Gastrocnemius medialis (tissue), 4 donors: ENCODE results near the gene ZNHIT1.

Experiments
- CTCF ChIP-seq, 5 experiments: fragments of 450-650 bp in 3 of 5; fragments of 200-600 bp in 2 of 5; sonication (generic) in 2 of 5; IDR thresholded peaks in 4 of 5; conservative IDR thresholded peaks in 1 of 5; 1 replicate in 4 of 5; 2 replicates in 1 of 5; pipeline ENCODE4 v1.5.1; 2016 to 2019; ENCODE audit warnings: antibody characterized with exemption in 5 of 5, mild to moderate bottlenecking in 3 of 5, moderate library complexity in 3 of 5
- POLR2A ChIP-seq, 2 donors: fragments of 450-650 bp; IDR thresholded peaks; one replicate each; pipeline ENCODE4 v1.6.1; 2017; ENCODE audit warnings: antibody characterized with exemption in 2 of 2, mild to moderate bottlenecking in 2 of 2, moderate library complexity in 2 of 2

- TF ChIP-seq CTCF (IDR thresholded peaks at IDR 0.05 in 4 of 5, conservative IDR thresholded peaks at IDR 0.05 in 1 of 5) (no peak), POLR2A (IDR thresholded peaks at IDR 0.05) (no peak)
These were observed 51.7 kb downstream of the ZNHIT1 start for GRCh38 chr7:101269664-101270063.
